GM19395 (cell line): ENCODE data around the gene ZNF783.
"Not testable (repeated sequence)": the region's sequence is repeated elsewhere in the genome, so short reads cannot be mapped to it uniquely, and the experiment has no call there.

ENCODE experiments used
- ATAC-seq: cut with Tn5 transposase; IDR thresholded peaks from one replicate; pipeline ENCODE4 v1.9.1; 2021; ENCODE audit warnings: mild to moderate bottlenecking, moderate library complexity; ENCODE audit not compliant: unreplicated experiment

Gene ZNF783

DNA sequence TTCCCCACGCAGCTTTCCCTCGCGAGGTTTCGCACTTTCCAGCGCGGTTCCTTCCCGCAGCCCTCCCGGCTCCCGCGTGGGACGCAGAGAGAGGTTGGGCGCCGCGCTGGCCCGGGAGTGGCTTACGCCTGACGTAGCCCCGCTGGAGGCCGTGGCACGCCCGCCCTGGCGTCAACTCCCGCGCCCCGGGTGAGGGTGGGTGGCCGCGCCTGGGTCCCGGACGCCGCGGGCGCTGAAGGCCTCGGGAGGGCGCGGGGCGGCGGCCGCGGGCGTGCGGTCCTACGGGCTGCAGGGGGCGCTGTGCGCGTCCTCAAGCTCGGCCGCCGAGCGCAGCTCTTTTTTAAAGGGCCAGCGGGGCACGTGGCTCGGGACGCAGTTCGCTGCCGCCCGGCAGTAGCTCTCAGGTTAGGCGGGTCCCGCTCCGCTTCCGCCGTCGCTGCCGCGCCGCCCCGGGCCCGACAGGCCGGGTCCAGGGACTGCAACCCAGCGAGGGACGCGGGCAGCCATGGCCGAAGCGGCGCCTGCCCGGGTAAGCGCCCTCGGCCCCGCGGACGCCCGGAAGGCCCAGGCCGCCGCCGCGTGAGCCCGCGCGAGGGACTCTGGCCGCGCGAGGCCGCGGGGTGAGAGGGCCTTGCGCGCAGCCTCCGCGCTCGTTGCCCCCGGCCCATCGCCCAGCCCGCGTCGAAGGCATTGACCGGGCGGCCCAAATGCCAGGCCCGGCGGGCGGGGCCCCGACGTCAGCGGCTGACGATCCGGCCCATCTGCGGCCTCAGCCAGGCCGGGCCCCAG, at the start of gene ZNF783:
TSS of gene ZNF783 (plus strand) at position 368 of the 789 bp plus-strand sequence. CDS start at position 506, 138 bp downstream.
- ATAC-seq: peak; percentile 84

GRCh38 chr7:149214020-149214720, 47.8 kb upstream of the ZNF783 start:
- ATAC-seq: no peak

DNA sequence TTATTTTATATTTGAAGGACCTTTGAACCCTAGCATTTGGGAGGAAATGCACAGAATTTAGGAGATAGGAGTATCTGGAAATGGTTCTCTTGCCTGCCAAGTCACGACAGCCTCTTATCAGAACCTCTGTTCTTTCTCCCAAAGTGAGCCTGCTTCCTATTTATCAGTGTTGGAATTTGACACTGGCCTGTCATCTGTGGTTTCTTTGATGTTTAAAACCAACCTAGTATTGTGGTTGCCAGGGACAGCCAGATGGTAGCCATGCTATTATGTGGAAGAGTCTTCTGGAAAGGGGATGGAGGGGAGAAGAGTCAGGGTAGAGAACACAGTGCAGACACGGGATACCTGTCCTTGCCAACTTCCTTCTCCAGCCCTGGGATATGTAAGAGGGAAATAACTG, 45.6 kb upstream of the ZNF783 start:
- ATAC-seq: no peak

- ATAC-seq: no peak
Observed at GRCh38 chr7:149217570-149217969, 44.4 kb upstream of the ZNF783 start.

DNA sequence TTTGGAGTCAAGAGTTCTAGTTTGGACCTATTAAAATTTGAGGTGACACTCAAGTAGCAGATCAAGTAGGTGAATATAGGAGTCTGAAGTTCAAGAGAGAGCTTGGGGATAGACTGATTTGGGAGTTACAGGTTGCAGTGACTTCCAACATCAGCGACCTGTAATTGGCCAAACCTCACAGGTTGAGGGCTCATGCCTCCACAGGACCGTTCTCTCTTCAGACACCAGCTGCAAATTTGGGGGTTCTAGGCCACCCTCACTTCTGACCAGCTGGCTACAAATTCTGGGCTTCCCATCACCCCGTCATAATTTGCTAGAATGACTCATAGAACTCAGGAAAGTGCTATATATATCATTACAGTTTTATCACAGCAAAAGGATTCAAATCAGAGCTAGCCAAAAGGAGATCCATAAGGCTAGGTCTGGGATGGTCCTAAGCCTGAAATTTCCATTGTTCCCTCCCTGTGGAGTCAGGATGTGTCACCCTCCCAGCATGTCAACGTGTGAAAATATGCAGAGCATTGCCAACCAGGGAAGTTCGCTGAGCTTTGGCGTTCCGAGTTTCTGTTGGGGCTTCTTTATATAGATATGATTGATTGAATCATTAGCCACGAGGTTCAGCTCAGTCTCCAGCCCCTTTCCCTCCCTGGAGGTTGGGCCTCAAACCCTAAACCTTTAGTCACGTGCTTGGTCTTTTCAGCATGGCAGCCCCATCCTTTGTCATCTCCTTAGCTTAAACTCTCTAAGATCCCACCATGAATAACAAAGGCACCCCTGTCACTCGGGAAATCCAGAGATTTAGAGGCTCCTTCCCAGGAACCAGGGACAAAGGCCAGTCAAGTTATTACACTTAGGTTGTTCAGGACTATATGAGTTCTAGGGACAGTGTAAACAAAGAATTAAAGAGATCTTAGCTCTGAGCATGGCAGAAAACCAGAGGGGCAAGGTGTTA, 43.3 kb upstream of the ZNF783 start:
- no peak for ATAC-seq

- ATAC-seq: no peak
Observed at GRCh38 chr7:149220534-149220933, 41.5 kb upstream of the ZNF783 start.

- no peak for ATAC-seq
Observed at GRCh38 chr7:149223176-149223575, 38.8 kb upstream of the ZNF783 start.

GRCh38 chr7:149223761-149224160, 38.2 kb upstream of the ZNF783 start:
- no peak for ATAC-seq

GRCh38 chr7:149224352-149224751, 37.6 kb upstream of the ZNF783 start:
- ATAC-seq: no peak

DNA sequence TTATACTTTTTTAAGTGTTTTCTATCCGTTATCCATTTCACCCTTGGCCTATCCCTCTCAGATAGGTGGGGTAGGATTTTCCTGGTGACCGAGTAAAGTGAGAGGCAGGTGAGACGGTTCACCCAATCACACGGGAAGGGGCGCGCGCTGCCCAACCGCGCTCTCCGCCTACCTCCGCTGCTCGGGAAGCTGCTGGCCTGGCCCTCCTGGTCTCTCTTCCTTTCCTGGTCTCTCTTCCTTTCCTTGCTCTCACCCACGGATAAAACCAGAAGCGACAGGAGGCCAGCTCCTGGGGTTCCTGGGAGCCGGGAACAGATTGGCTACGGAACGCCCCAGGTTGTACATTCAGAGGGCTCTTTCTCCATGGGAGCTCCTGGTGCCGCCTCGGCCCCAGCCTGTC, 36.9 kb upstream of the ZNF783 start:
- no peak for ATAC-seq

DNA sequence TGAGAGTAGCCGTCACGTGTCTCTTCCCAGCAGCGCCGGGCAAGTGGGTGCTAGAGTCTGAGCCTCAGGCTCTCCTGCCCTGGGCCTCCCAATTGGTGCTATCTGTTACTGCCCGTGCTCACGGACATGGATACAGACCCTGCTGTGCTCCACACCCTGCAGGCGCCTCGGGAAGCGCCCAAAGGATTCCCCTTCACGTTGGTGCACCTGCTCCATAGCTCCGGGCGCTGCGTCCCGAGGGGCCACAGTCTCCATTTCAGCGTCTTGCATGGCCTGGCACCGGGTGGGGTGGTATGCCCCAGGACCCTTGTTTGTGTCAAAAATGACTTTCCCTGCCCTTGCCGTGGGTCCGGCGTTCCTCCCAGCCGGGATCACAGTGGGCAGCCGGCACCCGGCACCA, 36.3 kb upstream of the ZNF783 start:
- ATAC-seq: no peak

GRCh38 chr7:149226366-149226765, 35.6 kb upstream of the ZNF783 start:
- ATAC-seq: not testable (repeated sequence)

DNA sequence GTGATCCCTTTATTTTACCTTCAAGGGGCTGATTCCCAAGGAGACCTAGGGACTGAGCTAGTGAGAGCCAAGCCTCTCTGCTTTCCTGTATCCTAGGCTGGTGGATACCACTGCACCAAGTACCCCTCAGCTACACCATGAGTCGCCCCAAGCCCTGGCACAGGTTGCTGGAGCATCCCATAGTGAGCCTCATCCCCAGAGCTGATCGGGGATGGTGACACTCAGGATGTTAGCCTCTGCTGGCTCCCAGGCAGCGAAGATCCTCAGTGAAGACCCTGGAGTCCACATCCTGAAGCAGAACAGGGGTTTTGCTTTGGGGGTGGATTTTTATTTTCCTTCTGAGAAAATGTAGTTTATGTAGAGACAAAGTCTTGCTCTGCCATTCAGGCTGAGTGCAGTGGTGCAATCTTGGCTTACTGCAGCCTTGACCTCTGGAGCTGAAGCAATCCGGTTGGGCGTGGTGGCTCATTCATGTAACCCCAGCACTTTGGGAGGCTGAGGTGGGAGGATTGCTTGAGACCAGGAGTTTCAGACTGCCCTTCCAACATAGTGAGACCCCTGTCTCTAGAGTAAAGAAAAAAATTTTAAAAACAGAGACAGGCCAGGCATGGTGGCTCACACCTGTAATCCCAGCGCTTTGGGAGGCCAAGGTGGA, 35.0 kb upstream of the ZNF783 start:
- no peak for ATAC-seq

GRCh38 chr7:149228831-149229471, 33.0 kb upstream of the ZNF783 start:
- ATAC-seq: no peak

DNA sequence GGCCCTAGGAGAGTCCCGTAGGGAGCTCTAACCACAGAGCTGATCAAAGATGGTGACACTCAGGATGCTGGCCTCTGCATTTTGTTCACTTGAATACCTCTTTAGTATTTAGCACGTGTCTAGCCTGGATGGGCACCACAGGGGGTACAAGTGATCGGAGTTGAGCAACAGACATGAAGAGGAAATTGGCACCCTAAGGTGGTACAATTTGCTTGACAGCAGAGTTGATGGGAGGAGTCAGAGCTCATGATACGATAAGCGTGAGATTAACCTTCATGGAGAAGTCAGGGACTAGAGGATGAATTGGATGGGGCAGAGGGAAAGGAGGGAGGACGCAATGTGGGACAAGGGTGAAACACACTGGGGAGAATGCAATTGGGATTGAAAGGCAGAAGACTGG, 32.5 kb upstream of the ZNF783 start:
- ATAC-seq: no peak

GRCh38 chr7:149232362-149232761, 29.6 kb upstream of the ZNF783 start:
- no peak for ATAC-seq

DNA sequence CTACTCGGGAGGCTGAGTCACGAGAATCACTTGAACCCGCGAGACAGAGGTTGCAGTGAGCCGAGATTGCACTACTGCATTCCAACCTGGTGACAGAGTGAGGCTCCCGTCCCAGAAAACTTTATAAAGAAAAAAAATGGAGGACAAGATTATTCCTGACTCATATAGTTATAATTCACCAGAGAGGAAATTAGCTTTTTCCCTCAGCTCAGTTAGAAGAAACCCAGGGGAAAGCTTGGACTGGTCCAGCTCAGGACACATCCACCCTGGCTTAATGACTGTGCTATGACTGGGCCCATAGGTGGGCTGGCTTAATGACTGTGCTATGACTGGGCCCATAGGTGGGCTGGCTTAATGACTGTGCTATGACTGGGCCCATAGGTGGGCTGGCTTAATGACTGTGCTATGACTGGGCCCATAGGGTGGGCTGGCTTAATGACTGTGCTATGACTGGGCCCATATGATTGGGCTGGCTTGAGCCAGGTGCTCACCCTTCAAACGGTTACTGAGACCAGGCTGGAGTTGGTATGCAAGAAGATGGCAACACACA, 28.3 kb upstream of the ZNF783 start:
- not testable (repeated sequence) for ATAC-seq

- no peak for ATAC-seq
Observed at GRCh38 chr7:149237502-149237901, 24.5 kb upstream of the ZNF783 start.

- ATAC-seq: no peak
Observed at GRCh38 chr7:149238051-149238450, 23.9 kb upstream of the ZNF783 start.
